ENCODE measurements around the gene ARL15. TPM values are rescaled to one million over a fixed set of nuclear protein-coding genes. Genes with fewer than 3 reads are reported as not detected.

Gene ARL15
- total RNA-seq, 1 donor, result 22.0 TPM

GRCh38 chr5:53944981-53945380 is 365.4 kb downstream of the ARL15 start:
- TF ChIP-seq CTCF (IDR thresholded peaks at IDR 0.05; ENCODE audit: insufficient read depth, low read length), result no peak
- DNase-seq (ENCODE audit: low read depth), result no peak
- no peak overlapping the region for H3K4me3 ChIP-seq (ENCODE audit: low read depth, low read length)

- TF ChIP-seq CTCF (IDR thresholded peaks at IDR 0.05; ENCODE audit: insufficient read depth, low read length), result no peak
- H3K4me3 ChIP-seq (ENCODE audit: low read depth, low read length), result no peak overlapping the region
- DNase-seq (ENCODE audit: low read depth), result no peak
Measured at GRCh38 chr5:53943938-53944337, 366.4 kb downstream of the ARL15 start.

GRCh38 chr5:53942724-53943123 is 367.6 kb downstream of the ARL15 start:
- peak; percentile 88 for DNase-seq (ENCODE audit: low read depth)
- no peak for TF ChIP-seq CTCF (IDR thresholded peaks at IDR 0.05; ENCODE audit: insufficient read depth, low read length)
- H3K4me3 ChIP-seq (ENCODE audit: low read depth, low read length), result no peak overlapping the region

GRCh38 chr5:53940921-53941320 is 369.5 kb downstream of the ARL15 start:
- TF ChIP-seq CTCF (IDR thresholded peaks at IDR 0.05; ENCODE audit: insufficient read depth, low read length), result no peak
- no peak overlapping the region for H3K4me3 ChIP-seq (ENCODE audit: low read depth, low read length)
- peak; percentile 12 for DNase-seq (ENCODE audit: low read depth)

- no peak for DNase-seq (ENCODE audit: low read depth)
- H3K4me3 ChIP-seq (ENCODE audit: low read depth, low read length), result no peak overlapping the region
- TF ChIP-seq CTCF (IDR thresholded peaks at IDR 0.05; ENCODE audit: insufficient read depth, low read length), result no peak
Measured at GRCh38 chr5:53937467-53937866, 372.9 kb downstream of the ARL15 start.

GRCh38 chr5:53936481-53937352 is 373.7 kb downstream of the ARL15 start:
- TF ChIP-seq CTCF (IDR thresholded peaks at IDR 0.05; ENCODE audit: insufficient read depth, low read length), result no peak
- H3K4me3 ChIP-seq (ENCODE audit: low read depth, low read length), result no peak overlapping the region
- DNase-seq (ENCODE audit: low read depth), result peak; percentile 75
